ENCODE results near the gene CRY2. TPM values are rescaled to one million over a fixed set of nuclear protein-coding genes. Genes with fewer than 3 reads are reported as not detected.
"Not testable (repeated sequence)": the region's sequence is repeated elsewhere in the genome, so short reads cannot be mapped to it uniquely, and the experiment has no call there.

The CRY2 gene
- total and polyA plus RNA-seq, 2 of the 13 experiments (the other 11 are each of a cell fraction or from before 2014, with no cell fraction given) = 10.1 to 12.2 TPM

- Histone ChIP-seq H3K4me3 (replicated peaks in 1 of 3; ENCODE audit: insufficient read depth in 1 of 3, low read depth in 2 of 3, low read length in 3 of 3) (no peak overlapping the region), H3K27ac (ENCODE audit: extremely low read length, insufficient read depth, low read length) (no peak overlapping the region)
Measured at GRCh38 chr11:45905095-45905494, 57.8 kb downstream of the CRY2 start.

GRCh38 chr11:45905576-45905975, 58.3 kb downstream of the CRY2 start:
- CTCF ChIA-PET (ENCODE audit: low intra/inter-chr PET ratio, low total read pairs); H3K9me3 ChIP-seq (ENCODE audit: low read length); FAIRE-seq; ATAC-seq; H3K36me3 ChIP-seq (replicated peaks in 1 of 2; ENCODE audit: control insufficient read depth in 1 of 2, insufficient read depth in 2 of 2, low read length in 2 of 2); H4K20me1 ChIP-seq (ENCODE audit: insufficient read depth, low read length); H3K27me3 ChIP-seq (ENCODE audit: control insufficient read depth in 1 of 2, insufficient read depth in 2 of 2, low read length in 2 of 2); H2AFZ ChIP-seq (ENCODE audit: low read length); H3K4me2 ChIP-seq (ENCODE audit: low read depth, low read length); BruUV-seq (replicated peaks); H3K27ac ChIP-seq (ENCODE audit: extremely low read length, insufficient read depth, low read length); H3K9ac ChIP-seq (ENCODE audit: insufficient read depth, low read depth, low read length); POLR2A ChIA-PET; in situ Hi-C loops (cut with HindIII; ENCODE audit: extremely low pct_ligation_motif_present, low pct_unique_long_range_greater_than_20kb); DNase-seq (ENCODE audit: low spot score); H3K4me3 ChIP-seq (replicated peaks in 1 of 3; ENCODE audit: insufficient read depth in 1 of 3, low read depth in 2 of 3, low read length in 3 of 3); H3K79me2 ChIP-seq (ENCODE audit: insufficient read depth, low read length); intact Hi-C loops (cut with micrococcal nuclease; ENCODE audit: unreplicated experiment): not testable (repeated sequence)
- 89% methylated on average over 4 of the region's 6 CpGs for WGBS (ENCODE audit: low lambda C conversion rate)
- peaks cover 15% of the 10 kb centered on the region for H3K4me1 ChIP-seq (ENCODE audit: insufficient read depth, low read length)

More at GRCh38 chr11:45905095-45905494, 57.8 kb downstream of the CRY2 start:
- H2AFZ ChIP-seq (ENCODE audit: low read length) = no peak overlapping the region
- TF ChIP-seq NPAS2 (CRISPR knock-in tag; IDR thresholded peaks at IDR 0.05; ENCODE audit: borderline replicate concordance) (no peak), ATM (IDR thresholded peaks at IDR 0.05; ENCODE audit: borderline replicate concordance) (no peak)
- no peak overlapping the region for H3K9ac ChIP-seq (ENCODE audit: insufficient read depth, low read depth, low read length)
- H3K27me3 ChIP-seq (ENCODE audit: control insufficient read depth in 1 of 2, insufficient read depth in 2 of 2, low read length in 2 of 2) = 0 out of 5 replicates have a peak, but pooled peaks cover 0 to 6% of the 10 kb centered on the region in 2 experiments
- FAIRE-seq (no peak), DNase-seq (ENCODE audit: low spot score) (no peak), ATAC-seq (no peak)
- no peaks in the 10 kb centered on the region for H3K9me3 ChIP-seq (ENCODE audit: low read length)
- BruUV-seq (replicated peaks) = no TSS peak
- H3K4me2 ChIP-seq (ENCODE audit: low read depth, low read length) = no peak overlapping the region
- intact Hi-C loops (cut with micrococcal nuclease; ENCODE audit: unreplicated experiment) (no loop called here), in situ Hi-C loops (cut with HindIII; ENCODE audit: extremely low pct_ligation_motif_present, low pct_unique_long_range_greater_than_20kb) (no loop called here)
- CTCF ChIA-PET (ENCODE audit: low intra/inter-chr PET ratio, low total read pairs) = no interaction called here
- H4K20me1 ChIP-seq (ENCODE audit: insufficient read depth, low read length) = no peaks in the 10 kb centered on the region
- POLR2A ChIA-PET = no interaction called here
- no peaks in the 10 kb centered on the region; a peak in 1 of 5 replicates for H3K36me3 ChIP-seq (replicated peaks in 1 of 2; ENCODE audit: control insufficient read depth in 1 of 2, insufficient read depth in 2 of 2, low read length in 2 of 2)
- no peaks in the 10 kb centered on the region for H3K79me2 ChIP-seq (ENCODE audit: insufficient read depth, low read length)
- peaks cover 18% of the 10 kb centered on the region for H3K4me1 ChIP-seq (ENCODE audit: insufficient read depth, low read length)
- WGBS (ENCODE audit: low lambda C conversion rate) = 100% methylated on average over 8 of the region's 19 CpGs

Data from HepG2 (cell line).